Measurements from ENCODE around the gene HSD11B2. TPM values are rescaled to one million over a fixed set of nuclear protein-coding genes. Genes with fewer than 3 reads are reported as not detected.
A peak's percentile ranks its signal among the peaks of the same experiment; 100 is the strongest.

The HSD11B2 gene
- total and polyA plus RNA-seq, 2 of the 8 experiments (the other 6 are each of a cell fraction or from before 2014, with no cell fraction given) = 28.7 to 32.9 TPM

- no peak overlapping the region for H3K23ac ChIP-seq (ENCODE audit: insufficient read length)
- H3K9me3 ChIP-seq (ENCODE audit: insufficient read depth in 2 of 2, low read depth in 1 of 2, low read length in 1 of 2) = no peaks in the 10 kb centered on the region
- H3K23me2 ChIP-seq (ENCODE audit: low read depth, low read length) = peaks cover 8% of the 10 kb centered on the region; the same call in 1 of the 2 replicates
- no peak overlapping the region for H4K5ac ChIP-seq (ENCODE audit: insufficient read length, low read depth, low read length)
- H3K56ac ChIP-seq (replicated peaks; ENCODE audit: insufficient read length, low read depth, low read length) = no peak overlapping the region
- no peak overlapping the region for H3K27ac ChIP-seq (ENCODE audit: low read depth, low read length)
- peaks cover 2 to 7% of the 10 kb centered on the region in 2 experiments for H4K20me1 ChIP-seq (replicated peaks in 1 of 2; ENCODE audit: control insufficient read depth in 1 of 2, insufficient read depth in 2 of 2, low read length in 2 of 2)
- H3K4me1 ChIP-seq (replicated peaks in 1 of 4; ENCODE audit: control insufficient read depth in 3 of 4, insufficient read depth in 4 of 4, low read length in 3 of 4) = peaks cover 0 to 3% (median 3%) of the 10 kb centered on the region in 4 experiments; a peak in 4 of 7 replicates
- peak overlapping the region in 1 of 4 experiments; percentile 90; a peak in 2 of 8 replicates for H3K4me3 ChIP-seq (ENCODE audit: extremely low read depth in 1 of 4, insufficient read depth in 2 of 4, low read depth in 3 of 4, low read length in 4 of 4)
- H2AK5ac ChIP-seq (ENCODE audit: low read depth, low read length) = no peak overlapping the region
- ChIA-PET CTCF (ENCODE audit: partially characterized antibody) (interaction anchor here (0.9 to 8.9 kb wide), 8 partner anchors 10 to 162 kb away, joined by 3 to 74 read pairs (median 10); partner anchors contain the start of gene CARMIL2), POLR2A (ENCODE audit: partially characterized antibody) (no interaction called here)
- no peak overlapping the region for H3K14ac ChIP-seq (ENCODE audit: insufficient read length)
- peaks cover 0 to 8% of the 10 kb centered on the region in 2 experiments; a peak in 2 of 4 replicates for H3K79me2 ChIP-seq (ENCODE audit: control insufficient read depth in 1 of 2, insufficient read depth in 2 of 2, low read length in 2 of 2)
- no peak overlapping the region for H4K91ac ChIP-seq (replicated peaks; ENCODE audit: insufficient read length, low read length)
- no peak overlapping the region for H3K18ac ChIP-seq (ENCODE audit: extremely low read depth, low read length)
- peak overlapping the region in 1 of 2 experiments; percentile 68; a peak in 3 of 4 replicates for H3K4me2 ChIP-seq (ENCODE audit: insufficient read depth in 1 of 2, low read depth in 2 of 2, low read length in 2 of 2)
- H2AFZ ChIP-seq (ENCODE audit: low read length) = no peak overlapping the region
- FAIRE-seq = no peak
- H2BK15ac ChIP-seq (ENCODE audit: low read length) = no peak overlapping the region
- WGBS, 2 experiments (ENCODE audit: extremely low coverage in 1 of 2, insufficient coverage in 1 of 2, insufficient read length in 1 of 2, insufficient replicate concordance in 2 of 2, low coverage in 1 of 2, low lambda C conversion rate in 2 of 2, missing lambda C conversion rate in 1 of 2) = 91% methylated on average over 25 of the region's 25 CpGs; no CpG with 5 or more reads in 1 of the 2 experiments
- H3K9ac ChIP-seq (replicated peaks in 1 of 4; ENCODE audit: extremely low read depth in 1 of 4, low read depth in 3 of 4, low read length in 3 of 4) = no peak overlapping the region
- DNase-seq (ENCODE audit: low read depth in 1 of 2, low spot score in 2 of 2) = no peak
- no peak overlapping the region for H2BK20ac ChIP-seq (ENCODE audit: low read length)
- H3K4ac ChIP-seq (replicated peaks; ENCODE audit: insufficient read length, low read depth, low read length) = no peak overlapping the region
- H2BK12ac ChIP-seq (ENCODE audit: low read depth, low read length) = no peak overlapping the region
- peak overlapping the region; percentile 76; the same call in 1 of the 2 replicates for H4K8ac ChIP-seq (ENCODE audit: extremely low read depth, insufficient read depth, low read length)
- H3K36me3 ChIP-seq (ENCODE audit: control insufficient read depth in 2 of 4, insufficient read depth in 4 of 4, low read length in 3 of 4) = no peaks in the 10 kb centered on the region
- no peak overlapping the region for H2BK5ac ChIP-seq (ENCODE audit: low read depth, low read length)
- no peak overlapping the region for H2BK120ac ChIP-seq (replicated peaks; ENCODE audit: low read depth, low read length)
- H3K79me1 ChIP-seq (ENCODE audit: low read depth, low read length) = no peaks in the 10 kb centered on the region; the same call in 1 of the 2 replicates
- H3K27me3 ChIP-seq (replicated peaks in 1 of 4; ENCODE audit: control insufficient read depth in 3 of 4, extremely low read depth in 1 of 4, insufficient read depth in 3 of 4, low read length in 3 of 4) = peaks cover 8 to 29% (median 22%) of the 10 kb centered on the region in 4 experiments
- TF ChIP-seq ATF3 (IDR thresholded peaks at IDR 0.05; ENCODE audit: insufficient read depth, low read depth, low read length) = no peak
- TF ChIP-seq NANOG (IDR thresholded peaks at IDR 0.05; ENCODE audit: insufficient read depth, low read depth, low read length, poor library complexity, severe bottlenecking) = no peak
- no peak for TF ChIP-seq SP2 (IDR thresholded peaks at IDR 0.05; ENCODE audit: low read length)
- no peak for TF ChIP-seq EZH2 (IDR thresholded peaks at IDR 0.05; ENCODE audit: low read depth, low read length, severe bottlenecking)
- TF ChIP-seq CTBP2 (IDR thresholded peaks at IDR 0.05; ENCODE audit: borderline replicate concordance, insufficient read depth, insufficient read length, low read length) = no peak
- no peak for TF ChIP-seq ATF2 (IDR thresholded peaks at IDR 0.05; ENCODE audit: low read length)
- TF ChIP-seq JUND (IDR thresholded peaks at IDR 0.05; ENCODE audit: low read length) = no peak
- no peak for TF ChIP-seq CBX5 (IDR thresholded peaks at IDR 0.05; ENCODE audit: low read depth, low read length)
Observed at GRCh38 chr16:67482233-67482924, 51.5 kb downstream of the HSD11B2 start.
